ENCODE data around the gene DIO1.

The DIO1 gene

DNA sequence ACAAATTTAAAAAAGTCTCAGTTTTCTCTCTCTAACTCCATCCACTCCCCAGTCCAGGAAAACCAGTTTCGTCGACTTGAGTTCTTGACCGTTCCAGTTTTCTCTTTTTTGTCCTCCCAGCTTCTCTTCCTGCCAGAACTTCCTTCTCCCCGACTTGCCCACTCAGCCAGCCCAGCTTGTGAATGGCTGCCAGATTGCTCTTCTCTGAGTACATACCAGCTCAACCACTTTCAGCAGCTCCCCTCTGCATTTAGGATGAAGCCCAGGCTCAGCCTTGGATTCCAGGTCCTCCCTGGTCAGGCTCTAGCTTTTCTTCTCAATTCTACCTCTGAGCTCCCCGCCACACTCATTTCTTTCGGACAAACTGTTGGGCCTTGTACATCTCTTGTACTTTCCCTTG, 1.4 kb downstream of the DIO1 start:
- DNase-seq = no peak

DNA sequence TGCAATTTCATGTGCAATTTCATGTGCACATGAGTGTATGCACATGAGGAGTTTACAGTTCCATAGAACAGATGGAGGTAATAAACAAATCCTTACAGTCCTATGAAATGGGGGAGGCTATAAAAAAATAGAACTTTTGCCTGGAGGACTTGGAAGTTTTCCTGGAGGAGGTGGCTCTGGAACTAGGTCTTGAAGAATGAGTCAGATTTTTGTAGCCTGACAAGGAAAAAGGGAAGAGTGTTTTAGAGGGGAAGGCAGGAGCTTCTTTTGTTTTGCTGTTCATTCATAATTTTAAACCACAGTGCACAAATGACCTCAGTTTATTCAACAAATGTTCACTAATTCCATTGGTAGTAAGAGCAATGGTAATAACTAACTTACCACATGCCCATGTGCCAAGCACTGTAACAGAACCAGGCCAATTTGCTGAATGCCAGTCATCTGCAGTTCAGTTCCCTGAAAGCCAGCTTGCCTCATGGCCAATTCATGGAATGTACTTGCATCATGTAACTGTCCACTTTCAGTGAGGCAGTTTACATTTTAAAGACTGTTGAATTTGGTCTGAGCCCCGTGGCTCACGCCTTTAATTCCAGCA, 2.7 kb downstream of the DIO1 start:
- DNase-seq = no peak

DNA sequence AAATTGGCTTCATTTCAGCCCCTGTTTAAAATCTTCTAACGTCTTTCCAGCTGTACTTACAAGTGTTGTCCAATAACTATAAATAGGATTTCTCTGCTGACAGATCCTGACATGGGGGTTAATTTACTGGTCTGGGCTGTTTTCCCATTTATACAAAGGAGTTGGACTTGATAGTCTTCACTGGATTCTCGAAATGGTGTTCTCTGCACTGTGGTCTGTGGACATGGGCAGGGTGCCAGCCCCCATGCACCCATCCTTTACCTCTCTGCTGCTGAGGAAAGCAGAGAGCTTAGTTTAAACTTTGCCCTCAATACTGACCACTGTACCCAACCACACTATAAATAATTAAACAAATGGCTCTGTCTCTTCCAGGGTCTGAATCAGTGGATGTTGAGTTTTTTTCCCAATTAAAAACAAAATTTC, 5.2 kb downstream of the DIO1 start:
- no peak for DNase-seq

DNA sequence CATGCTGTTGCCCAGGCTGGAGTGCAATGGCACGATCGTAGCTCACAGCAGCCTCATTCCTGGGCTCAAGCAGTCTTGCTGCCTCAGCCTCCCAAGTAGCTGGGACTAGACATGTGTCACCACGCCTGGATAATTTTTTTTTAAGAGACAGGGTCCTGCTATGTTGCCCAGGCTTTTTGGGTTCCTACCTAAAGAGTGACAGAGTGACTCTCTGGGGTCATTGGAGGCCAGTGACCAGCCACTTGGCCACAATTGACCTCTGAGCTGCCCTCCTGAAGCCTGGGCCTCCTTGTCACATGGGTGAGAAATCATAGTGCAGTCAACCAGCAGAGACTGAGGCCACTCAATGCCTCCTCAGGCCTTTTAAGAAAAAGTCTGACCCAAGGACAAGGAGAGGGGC, 5.7 kb downstream of the DIO1 start:
- no peak for DNase-seq

DNA sequence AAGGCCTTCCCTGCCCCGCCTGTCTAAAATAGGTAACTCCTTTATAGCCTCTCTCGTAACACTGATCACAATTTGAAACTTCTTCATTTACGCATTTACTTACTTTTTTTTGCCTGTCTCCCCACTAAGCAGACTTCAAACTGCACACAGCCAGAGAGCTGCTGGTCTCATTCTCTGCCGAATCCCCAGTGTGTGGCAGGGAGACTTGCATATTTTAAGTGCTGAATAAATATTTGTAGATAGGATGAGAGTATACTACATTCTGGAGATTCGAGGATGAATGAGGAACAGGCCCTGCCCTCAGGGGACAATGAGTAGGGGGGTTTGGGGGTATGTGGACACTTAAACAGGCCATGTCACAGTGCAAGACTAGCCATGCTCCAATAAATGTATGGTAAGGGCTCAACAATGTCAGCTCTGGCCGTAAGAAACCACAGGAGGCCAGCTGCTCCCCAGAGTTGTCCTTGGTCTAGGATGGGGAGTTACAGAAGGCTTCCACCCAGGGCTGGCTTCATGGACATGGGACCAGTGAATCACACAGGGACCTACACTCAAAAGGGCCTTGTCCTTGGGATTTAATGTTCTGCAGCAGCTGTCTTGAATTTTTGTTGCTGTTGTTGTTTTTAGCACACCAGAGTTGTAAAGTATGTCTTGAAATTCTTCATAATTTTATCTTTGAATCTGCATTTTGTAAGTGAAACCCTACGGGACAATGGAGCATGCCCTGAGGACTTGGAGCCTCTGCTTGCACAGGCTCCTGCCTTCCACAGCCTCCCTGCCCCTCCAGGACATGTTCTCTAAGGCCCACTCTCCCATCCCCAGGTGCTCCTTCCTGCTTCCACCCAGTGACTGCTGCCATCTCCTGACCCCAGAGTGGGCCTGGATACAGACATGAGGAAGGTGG, 8.5 kb downstream of the DIO1 start:
- DNase-seq = no peak

DNA sequence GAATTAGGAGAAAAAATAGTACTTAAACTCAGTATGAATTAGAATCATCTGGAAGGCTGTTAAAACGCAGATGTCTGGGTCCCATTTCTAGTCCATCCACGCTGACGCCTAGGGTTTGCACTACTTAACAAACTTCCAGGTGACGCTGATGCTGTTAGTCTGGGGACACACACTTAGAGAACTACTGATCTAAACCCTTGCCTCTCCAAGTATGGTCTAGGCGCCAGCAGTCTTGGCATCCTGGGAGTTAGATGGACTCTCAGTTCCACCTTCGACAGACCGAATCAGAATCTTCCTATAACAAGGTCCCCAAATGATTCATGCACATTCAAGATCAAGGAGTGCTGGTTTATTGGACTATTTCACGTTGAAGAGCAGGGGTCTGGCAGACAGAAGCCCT, 11.5 kb downstream of the DIO1 start:
- no peak for DNase-seq

DNA sequence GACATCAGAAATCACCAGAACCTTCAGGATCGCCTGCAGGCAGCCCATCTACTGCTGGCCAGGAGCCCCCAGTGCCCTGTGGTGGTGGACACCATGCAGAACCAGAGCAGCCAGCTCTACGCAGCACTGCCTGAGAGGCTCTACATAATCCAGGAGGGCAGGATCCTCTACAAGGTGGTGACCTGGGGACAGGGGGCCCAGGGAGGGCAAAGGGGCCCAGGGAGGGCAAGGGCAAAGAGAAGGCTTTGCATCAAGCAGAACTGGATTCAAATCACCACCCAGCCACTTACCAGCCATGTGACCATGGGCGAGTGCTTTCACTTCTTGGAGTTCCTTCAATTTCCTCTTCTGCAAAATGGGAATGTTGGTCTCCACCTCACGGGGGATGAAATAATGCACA, 12.1 kb downstream of the DIO1 start:
- no peak for DNase-seq

DNA sequence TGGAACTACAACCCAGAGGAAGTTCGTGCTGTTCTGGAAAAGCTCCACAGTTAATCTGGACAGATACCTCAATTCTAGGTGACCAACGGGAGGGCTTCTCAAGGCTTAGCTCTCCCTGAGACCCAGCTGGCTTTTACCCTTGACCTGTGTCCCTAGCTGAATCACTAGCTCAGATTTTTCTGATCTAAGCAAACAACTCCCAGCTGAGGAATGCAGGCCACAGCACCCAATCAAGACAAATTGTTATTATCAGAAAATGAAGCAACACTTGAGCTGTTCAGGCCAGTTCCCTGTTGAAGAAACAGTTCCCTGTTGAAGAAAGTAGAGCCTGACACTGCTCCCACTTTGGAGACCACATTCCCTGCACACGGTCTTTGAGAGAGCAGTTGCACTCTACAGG, 16.0 kb downstream of the DIO1 start:
- no peak for DNase-seq

DNA sequence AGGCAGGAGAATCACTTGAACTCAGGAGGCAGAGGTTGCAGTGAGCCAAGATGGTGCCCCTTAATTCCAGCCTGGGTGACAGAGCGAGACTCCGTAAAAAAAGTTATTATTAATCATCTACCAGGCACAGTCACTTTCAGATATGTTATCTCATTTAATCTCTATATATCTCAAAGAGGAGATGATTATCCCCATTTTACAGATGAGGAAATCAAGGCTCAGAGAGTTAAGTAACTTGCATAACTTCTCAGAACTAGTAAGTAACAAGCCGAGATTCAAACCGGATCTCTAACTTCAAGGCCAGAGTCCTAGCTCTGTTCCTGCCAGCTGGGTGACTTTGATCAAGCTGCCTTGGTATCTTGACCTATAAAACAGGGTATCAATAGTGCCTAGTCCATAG, 17.5 kb downstream of the DIO1 start:
- DNase-seq = no peak

DNA sequence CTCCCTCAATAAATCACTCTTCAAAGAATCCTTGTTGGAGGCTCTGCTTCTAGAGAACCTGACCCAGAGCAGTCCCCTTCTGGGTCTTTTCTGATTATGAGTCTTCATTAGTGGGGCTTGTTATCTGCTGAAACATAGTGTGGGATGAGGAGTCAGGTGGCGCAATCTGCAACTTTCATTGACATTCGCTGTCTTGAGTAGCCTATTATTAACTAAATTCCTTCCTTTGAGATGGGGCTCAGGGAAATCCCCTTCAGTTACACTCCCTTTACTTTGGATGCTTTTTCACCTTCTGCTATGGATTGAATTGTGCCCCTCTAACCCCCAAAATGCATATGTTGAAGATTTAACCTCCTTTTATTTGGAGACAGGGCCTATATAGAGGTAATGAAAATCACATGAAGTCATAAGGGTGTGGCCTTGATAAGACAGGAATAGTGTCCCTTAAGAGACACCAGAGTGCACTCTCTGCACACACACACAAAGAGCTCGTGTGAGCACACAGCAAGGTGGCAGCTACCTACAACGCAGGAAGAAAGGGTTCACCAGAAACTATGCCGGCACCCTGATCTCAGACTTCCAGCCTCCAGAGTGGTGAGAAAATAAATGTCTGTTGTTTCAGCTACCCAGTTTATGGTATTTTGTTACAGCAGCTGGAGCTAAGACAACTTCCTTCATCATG, 19.5 kb downstream of the DIO1 start:
- no peak for DNase-seq

DNA sequence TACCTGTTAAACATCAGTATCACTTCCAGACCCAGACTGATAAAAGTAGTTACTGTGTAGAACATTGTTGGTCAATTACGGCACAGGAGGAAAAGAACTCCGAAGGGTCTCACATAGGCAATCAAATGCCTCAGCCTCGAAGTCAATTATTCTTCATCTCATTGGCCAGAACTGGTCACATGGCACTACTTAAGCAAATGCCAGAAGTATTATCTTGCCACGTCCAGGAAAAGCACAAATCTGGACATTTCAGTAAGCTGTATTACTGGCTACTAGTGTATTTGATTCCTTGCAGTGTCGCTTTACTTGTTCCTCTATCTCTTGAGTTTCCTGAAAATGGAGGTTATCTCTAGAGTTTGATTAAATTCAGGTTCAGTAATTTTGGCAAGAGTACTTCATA, 24.4 kb downstream of the DIO1 start:
- DNase-seq = no peak

DNA sequence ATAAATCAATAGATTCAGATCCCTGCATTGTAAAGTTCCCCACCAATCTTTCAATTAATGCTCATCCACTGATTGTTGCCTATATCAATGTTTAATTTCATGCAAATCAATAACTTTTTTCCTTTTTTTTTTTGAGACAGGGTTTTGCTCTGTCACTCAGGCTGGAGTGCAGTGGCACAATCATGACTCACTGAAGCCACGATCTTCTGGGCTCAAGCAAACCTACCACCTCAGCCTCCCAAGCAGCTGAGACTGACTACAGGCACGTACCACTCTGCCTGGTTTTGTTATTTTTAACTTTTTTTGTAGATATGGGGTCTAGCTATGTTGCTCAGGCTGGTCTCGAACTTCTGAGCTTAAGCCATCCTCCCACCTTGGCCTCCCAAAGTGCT, 25.7 kb downstream of the DIO1 start:
- no peak for DNase-seq

DNA sequence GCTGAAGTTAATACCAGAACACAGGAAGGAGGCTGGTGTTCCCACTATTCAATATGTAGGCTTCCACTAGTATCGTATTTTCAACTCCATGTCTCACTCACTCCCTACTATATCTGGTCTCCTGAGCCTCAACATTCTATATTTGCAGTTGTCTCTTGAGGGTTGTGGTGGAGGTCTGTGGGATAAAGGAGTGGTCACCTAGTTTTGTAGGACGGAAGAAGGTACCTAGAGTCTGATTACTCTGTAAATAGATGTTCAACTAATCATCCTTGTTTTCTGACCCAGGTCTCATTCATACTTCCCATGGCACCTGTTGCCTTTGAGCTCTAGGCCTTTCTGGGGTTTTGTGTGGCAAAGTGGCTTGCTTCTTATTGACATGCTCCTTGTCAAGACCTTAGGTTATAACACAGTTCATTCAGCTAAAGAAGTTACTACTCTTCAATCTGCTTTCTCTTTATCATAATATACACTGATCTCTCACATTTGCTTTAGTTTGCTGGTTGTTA, 33.4 kb downstream of the DIO1 start:
- no peak for DNase-seq

DNA sequence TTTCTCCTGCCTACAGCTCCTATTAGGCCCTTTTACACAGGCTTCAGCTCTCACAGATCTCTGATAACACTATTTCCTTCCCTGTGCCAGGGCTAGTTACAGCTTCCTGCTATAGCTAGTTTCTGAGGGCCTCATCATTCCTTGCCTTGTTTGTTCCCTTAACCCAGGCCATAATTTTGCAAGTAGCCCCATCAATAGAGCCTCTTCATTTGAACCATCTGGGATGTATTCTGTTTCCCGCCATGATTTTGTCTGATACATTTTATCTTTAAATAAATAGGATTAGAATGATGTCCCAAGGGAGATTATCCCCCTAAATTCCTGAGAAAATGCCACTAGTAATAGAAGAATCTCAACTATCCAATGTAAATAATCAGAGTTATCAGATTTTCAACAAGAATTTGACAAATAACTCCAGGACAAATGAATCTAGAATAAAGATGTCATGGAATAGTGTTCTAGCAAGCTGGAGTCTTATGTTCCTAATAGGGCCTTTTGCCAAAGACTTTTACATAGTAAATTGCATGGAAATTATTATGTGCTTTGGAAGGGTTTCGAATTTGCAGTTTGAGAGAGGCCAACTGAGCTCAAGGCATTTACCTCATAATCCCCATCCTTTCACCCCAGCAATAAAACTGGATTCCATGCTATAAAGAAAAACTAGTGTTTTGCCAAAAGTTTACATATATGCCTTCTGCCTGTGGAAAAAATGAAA, 35.4 kb downstream of the DIO1 start:
- no peak for DNase-seq

DNA sequence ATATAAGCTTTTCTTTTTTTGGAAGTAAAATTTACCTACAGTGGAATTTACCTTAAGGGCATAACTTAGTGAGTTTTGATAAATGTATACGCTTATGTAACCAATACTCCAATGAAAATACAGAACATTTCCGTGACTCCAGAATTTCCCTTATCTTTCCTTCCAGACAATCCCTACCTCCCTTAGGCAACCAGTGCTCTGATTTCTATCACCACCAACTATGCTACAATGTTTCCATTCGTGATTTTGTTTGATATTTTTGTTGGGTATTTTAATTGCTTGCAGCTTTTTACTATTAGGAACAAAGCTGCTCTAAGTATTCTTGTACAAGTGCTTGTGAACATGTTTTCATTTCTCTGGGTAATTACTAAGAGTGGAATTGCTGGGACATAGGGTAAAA, 36.9 kb downstream of the DIO1 start:
- no peak for DNase-seq

DNA sequence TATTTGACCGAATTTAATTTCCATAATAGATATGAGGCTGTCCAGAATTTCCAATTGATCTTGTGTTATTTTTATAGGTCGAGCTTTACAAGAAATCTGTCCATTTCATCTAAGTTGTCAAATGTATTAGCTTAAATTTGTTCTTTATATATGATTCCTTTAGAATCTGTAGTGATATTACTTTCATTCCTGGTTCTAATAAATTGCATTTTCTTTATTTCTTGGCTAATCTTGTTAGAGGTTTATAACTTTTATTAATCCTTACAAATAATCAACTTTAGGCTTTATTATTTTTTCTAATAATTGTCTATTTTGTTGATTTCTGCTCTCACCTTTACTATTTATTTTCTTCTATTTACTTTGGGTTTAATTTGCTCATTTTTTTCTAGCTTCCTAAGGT, 37.5 kb downstream of the DIO1 start:
- no peak for DNase-seq

DNA sequence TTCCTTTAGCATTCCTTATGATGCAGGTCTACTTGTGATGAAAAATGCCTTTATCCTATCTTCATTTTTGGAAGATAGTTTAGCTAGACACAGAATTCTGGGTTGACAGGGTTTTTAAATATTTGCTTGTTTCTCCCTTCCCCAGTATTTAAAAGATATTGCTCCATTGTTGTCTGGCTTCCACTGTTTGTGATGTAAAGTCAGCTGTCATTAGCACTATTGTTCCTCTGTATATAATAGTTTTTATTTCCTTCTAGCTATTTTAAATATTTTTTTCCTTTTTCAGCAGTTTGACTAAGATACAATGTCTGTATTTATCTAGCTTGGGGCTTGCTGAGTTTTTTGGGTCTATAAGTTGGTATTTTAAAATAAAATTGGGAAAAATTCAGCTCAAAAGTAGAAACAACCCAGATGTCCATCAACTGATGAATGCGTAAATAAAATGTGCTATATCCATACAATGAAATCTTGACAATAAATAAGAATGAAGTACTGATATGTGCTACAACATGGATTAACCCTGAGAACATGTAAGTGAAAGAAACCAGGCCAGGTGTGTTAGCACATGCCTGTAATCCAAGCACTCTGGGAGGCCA, 40.3 kb downstream of the DIO1 start:
- DNase-seq = no peak

DNA sequence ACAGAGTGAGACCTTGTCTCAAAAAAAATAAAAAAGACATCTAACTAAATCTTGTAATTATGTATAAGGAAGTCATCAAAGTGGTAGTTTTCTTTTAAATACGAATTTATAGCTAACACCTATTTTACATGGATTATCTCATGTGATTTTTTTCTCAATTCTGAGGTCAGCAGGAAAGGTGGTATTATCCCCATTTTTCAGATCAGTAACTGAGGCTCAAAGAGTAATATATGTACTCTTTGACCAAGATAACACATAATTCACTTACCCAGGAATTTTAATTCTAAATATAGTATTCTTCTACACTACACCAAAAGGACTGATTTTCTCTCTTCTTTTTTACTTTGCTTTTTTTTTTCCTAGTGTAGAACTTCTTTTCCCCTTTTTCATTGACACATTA, 42.4 kb downstream of the DIO1 start:
- DNase-seq = no peak

DNA sequence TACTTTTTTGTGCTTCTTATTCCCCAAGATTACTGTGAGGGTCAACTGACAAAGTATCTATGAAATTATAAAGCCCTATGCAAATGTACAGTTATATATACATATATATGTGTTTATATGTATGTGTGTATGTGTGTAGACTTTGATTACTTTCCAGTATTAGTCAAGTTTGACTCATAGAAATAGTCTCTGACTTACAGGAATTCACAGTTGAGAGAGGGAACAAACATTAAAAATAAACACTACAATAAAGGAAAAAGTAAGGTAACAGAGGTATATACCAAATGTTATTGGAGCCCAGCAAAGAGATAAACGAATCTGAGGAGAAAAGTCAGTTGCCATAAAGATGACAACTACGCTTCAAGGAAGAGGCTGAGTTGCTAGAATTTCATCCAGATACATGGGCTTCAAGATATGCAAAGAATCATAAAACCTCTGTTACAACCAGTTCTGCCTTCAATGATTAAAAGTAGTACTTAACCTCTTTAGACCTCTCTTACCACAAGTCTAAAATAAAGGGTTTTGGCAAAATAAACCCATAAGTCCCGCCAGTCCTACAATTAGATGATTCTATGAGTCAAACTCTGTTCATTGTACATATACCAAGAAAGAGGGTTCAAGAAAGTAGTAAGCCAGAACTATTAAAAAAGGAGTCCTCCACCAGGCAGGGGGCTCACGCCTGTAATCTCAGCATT, 44.3 kb downstream of the DIO1 start:
- DNase-seq = no peak

DNA sequence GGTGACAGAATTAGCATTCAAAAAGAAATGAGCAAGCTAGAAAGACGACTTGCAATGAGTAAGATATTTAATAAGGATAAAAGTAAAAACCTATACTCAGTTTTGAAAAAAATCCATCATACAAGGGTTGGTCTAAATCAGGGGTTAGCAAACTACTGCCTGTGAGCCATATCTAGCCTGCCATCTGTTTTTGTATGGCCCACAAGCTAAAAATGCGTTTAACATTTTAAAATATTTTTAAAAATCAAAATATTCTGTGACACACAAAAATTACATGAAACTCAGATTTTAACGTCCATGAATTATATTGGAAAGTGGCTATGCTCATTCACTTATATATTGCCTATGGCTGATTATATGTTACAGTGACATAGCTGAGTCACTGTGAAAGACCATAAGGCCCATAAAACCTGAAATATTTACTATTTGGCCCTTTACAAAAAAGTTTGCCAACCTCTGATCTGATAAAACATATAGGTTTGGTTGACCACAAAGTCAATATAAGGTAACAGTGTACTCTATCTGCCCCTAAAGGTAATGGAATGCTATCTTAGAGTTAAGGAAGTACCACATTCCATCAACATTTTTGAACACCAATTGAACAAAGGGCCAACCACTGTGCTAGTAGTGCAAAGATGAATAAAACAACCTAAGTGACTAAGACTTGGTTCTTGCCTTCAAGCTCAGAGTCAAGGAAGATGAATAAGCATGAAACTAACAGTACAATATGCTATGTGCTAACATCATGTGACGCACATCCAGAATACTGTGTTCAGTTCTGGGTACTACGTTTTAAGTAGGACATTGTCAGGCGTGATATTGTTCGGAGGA, 48.4 kb downstream of the DIO1 start:
- no peak for DNase-seq

DNA sequence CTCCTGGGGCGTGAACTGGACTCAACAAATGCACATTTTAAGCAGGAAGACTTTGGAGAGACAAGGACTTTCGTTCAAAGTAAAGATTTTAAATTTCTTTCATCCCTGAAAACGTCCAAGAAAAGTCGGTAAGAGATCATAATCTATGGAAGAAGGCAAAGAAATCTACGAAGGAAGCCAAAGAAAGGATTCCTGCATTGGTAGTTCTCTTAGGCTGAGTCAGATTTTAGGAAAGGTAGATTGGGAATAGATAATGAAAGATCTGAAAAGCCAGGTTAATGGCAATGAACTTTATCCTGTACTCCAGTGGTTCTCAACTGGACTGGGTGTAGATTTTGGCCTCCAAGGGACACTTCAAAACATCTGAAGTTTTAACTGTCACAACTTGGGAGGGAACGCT, 49.1 kb downstream of the DIO1 start:
- no peak for DNase-seq

Data from stimulated activated naive CD4-positive, alpha-beta T cell (primary cell).